Neural progenitor cell (in vitro differentiated cells): ENCODE measurements around the gene GABRD. TPM values are rescaled to one million over a fixed set of nuclear protein-coding genes. Genes with fewer than 3 reads are reported as not detected.
A peak's percentile ranks its signal among the peaks of the same experiment; 100 is the strongest.

ENCODE experiments used
- DNase-seq: peaks from one replicate; pipeline ENCODE4 v3.0.0-alpha.2; 2016; ENCODE audit warnings: low spot score
- H2AFZ ChIP-seq: fragments of 200-600 bp; sonication (generic); replicated peaks from 2 replicates; pipeline ENCODE4 v1.6.1; 2016; ENCODE audit warnings: antibody characterized with exemption
- H3F3A ChIP-seq: fragments of 200-600 bp; sonication (generic); 2 replicates; pipeline ENCODE4 v1.6.1; 2016; ENCODE audit warnings: antibody characterized with exemption, low read depth
- H3K27ac ChIP-seq: fragments of 200-600 bp; sonication (generic); 2 replicates; pipeline ENCODE4 v1.5.1; 2016; ENCODE audit warnings: mild to moderate bottlenecking
- H3K27me3 ChIP-seq: fragments of 200-600 bp; sonication (generic); 2 replicates; pipeline ENCODE4 v1.6.1; 2016; ENCODE audit warnings: mild to moderate bottlenecking, moderate library complexity
- H3K36me3 ChIP-seq: fragments of 200-600 bp; sonication (generic); 2 replicates; pipeline ENCODE4 v1.5.1; 2016
- H3K4me1 ChIP-seq: fragments of 200-600 bp; sonication (generic); 2 replicates; pipeline ENCODE4 v1.6.1; 2016; ENCODE audit warnings: mixed run types
- H3K4me2 ChIP-seq: fragments of 200-600 bp; sonication (generic); 2 replicates; pipeline ENCODE4 v1.6.1; 2016
- H3K4me3 ChIP-seq: fragments of 200-600 bp; sonication (generic); 2 replicates; pipeline ENCODE4 v1.5.1; 2016
- H3K79me2 ChIP-seq: fragments of 200-600 bp; sonication (generic); 2 replicates; pipeline ENCODE4 v1.6.1; 2016; ENCODE audit warnings: low read depth
- H3K9ac ChIP-seq: fragments of 200-600 bp; sonication (generic); 2 replicates; pipeline ENCODE4 v1.6.1; 2016
- H3K9me3 ChIP-seq: fragments of 200-600 bp; sonication (generic); 2 replicates; pipeline ENCODE4 v1.5.1; 2016; ENCODE audit warnings: low read depth
- H4K20me1 ChIP-seq: fragments of 200-600 bp; sonication (generic); 2 replicates; pipeline ENCODE4 v1.6.1; 2016; ENCODE audit warnings: low read depth
- H3K27ac Mint-ChIP-seq: 3 replicates; pipeline ENCODE4 v1.8.0; 2021; ENCODE audit warnings: mixed read lengths
- H3K27me3 Mint-ChIP-seq: 2 replicates; pipeline ENCODE4 v1.8.0; 2022; ENCODE audit warnings: low read depth, mild to moderate bottlenecking, inconsistent platforms, moderate library complexity, mixed read lengths; ENCODE audit not compliant: insufficient read depth
- H3K36me3 Mint-ChIP-seq: 3 replicates; pipeline ENCODE4 v1.8.0; 2021; ENCODE audit warnings: mixed read lengths
- H3K4me1 Mint-ChIP-seq: 3 replicates; pipeline ENCODE4 v1.8.0; 2021; ENCODE audit warnings: mixed read lengths
- H3K4me3 Mint-ChIP-seq: 3 replicates; pipeline ENCODE4 v1.8.0; 2021; ENCODE audit warnings: mild to moderate bottlenecking, moderate library complexity, mixed read lengths
- H3K9me3 Mint-ChIP-seq: 3 replicates; pipeline ENCODE4 v1.8.0; 2020; ENCODE audit warnings: mixed read lengths
- EZH2 ChIP-seq: fragments of 200-600 bp; sonication (generic); IDR thresholded peaks from 2 replicates; pipeline ENCODE4 v1.6.1; 2017; ENCODE audit warnings: antibody characterized with exemption, mild to moderate bottlenecking, moderate library complexity
- EZH2phosphoT487 ChIP-seq: fragments of 200-600 bp; sonication (generic); IDR thresholded peaks from 2 replicates; pipeline ENCODE4 v1.6.1; 2017; ENCODE audit warnings: antibody characterized with exemption
- total RNA-seq: library from RNA; depleted of rRNA; stranded (reverse); fragments of >200 nt; gene quantifications from 2 replicates; pipeline ENCODE4 v1.2.3, GENCODE V29; 2015; ENCODE audit warnings: low replicate concordance
- TF ChIP-seq, protein P1 (sequence below): fragments of 200-600 bp; sonication (generic); IDR thresholded peaks from 2 replicates; pipeline ENCODE4 v1.5.1; 2017; ENCODE audit warnings: antibody characterized with exemption, mild to moderate bottlenecking

The GABRD gene
- total RNA-seq, 1 donor from 2014 or later = 0.45 TPM

DNA sequence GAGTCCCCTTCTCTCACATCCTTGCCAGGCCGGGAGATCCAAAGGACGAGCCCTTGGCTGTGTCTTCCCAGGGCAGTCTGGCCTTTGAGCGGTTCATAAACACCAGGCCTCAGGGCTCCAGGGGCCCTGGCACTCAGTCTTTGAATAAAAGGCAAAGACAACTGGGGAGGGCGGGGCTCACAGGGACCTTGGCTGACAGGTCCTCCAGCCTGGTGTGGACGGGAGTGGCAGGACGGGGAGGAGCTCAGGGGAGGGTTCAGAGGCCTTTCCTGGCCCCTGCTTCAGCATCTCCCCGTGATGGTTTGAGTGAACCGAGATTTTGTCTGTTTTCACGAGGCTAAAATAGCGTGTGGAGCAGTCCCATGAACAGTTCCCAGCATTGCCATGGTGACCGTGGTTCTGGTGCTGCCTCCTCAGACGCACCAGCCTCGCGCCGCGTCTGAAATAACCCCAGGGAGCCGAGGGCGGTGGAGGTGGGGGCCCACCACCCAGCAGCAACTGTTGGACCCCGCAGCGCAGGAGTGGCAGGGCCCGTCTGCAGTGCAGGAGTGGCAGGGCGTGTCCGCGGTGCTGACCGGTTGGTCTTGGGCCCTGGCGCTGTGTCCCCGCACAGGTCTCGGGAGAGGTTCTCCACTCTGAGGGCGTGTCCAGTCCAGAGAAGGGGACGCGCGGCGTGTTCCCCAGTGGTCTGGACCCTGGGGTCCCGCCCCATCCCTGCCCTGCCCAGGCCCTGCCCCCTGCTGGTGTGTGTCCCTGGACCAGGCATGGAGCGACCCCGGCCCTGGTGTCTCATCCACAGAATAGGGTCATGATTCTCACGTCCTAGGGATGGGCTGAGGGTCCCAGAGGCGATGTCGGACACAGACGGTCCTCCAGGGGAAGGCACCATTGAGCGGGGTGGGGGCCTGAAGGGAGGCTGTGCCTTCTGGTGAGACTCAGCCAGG is 24.0 kb downstream of the GABRD start:
- Histone ChIP-seq H3K9me3 (no peaks in the 10 kb centered on the region), H3K27ac (no peak overlapping the region), H3K9ac (no peak overlapping the region), H3K4me3 (no peak overlapping the region), H3K27me3 (peaks cover 41% of the 10 kb centered on the region), H4K20me1 (no peaks in the 10 kb centered on the region), H3K4me1 (peaks cover 21% of the 10 kb centered on the region), H2AFZ (no peak overlapping the region), H3K4me2 (no peak overlapping the region), H3F3A (peaks cover 4% of the 10 kb centered on the region), H3K36me3 (no peaks in the 10 kb centered on the region), H3K79me2 (no peaks in the 10 kb centered on the region)
- Mint-ChIP-seq H3K4me1 (peaks cover 8% of the 10 kb centered on the region), H3K27ac (no peak overlapping the region), H3K27me3 (peaks cover 20% of the 10 kb centered on the region), H3K4me3 (no peak overlapping the region), H3K9me3 (peaks cover 3% of the 10 kb centered on the region), H3K36me3 (no peaks in the 10 kb centered on the region)
- DNase-seq = no peak
- TF ChIP-seq EZH2 (no peak), EZH2phosphoT487 (no peak)
- TF ChIP-seq, protein P1, sequence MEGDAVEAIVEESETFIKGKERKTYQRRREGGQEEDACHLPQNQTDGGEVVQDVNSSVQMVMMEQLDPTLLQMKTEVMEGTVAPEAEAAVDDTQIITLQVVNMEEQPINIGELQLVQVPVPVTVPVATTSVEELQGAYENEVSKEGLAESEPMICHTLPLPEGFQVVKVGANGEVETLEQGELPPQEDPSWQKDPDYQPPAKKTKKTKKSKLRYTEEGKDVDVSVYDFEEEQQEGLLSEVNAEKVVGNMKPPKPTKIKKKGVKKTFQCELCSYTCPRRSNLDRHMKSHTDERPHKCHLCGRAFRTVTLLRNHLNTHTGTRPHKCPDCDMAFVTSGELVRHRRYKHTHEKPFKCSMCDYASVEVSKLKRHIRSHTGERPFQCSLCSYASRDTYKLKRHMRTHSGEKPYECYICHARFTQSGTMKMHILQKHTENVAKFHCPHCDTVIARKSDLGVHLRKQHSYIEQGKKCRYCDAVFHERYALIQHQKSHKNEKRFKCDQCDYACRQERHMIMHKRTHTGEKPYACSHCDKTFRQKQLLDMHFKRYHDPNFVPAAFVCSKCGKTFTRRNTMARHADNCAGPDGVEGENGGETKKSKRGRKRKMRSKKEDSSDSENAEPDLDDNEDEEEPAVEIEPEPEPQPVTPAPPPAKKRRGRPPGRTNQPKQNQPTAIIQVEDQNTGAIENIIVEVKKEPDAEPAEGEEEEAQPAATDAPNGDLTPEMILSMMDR = no peak

DNA sequence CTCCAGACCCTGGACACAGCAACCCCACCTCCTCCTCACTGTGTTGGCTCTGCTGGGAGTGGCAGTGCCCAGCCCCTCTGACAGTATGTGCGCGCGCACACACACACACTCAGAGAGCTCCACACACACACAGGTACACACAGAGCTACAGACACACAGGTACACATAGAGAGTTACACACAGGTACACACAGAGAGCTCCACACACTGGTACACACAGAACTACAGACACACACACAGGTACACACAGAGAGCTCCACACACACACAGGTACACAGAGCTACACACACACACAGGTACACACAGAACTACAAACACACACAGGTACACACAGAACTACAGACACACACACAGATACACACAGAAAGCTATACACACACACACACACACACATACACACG is 24.7 kb downstream of the GABRD start:
- H3K27ac ChIP-seq = no peak overlapping the region
- peaks cover 49% of the 10 kb centered on the region for H3K27me3 ChIP-seq
- peaks cover 10% of the 10 kb centered on the region for H3F3A ChIP-seq
- peak overlapping the region; percentile 46 for H3K4me3 Mint-ChIP-seq
- H3K9me3 Mint-ChIP-seq = peaks cover 3% of the 10 kb centered on the region
- TF ChIP-seq EZH2phosphoT487 (no peak), EZH2 (no peak)
- TF ChIP-seq, protein P1 = no peak
- H3K9me3 ChIP-seq = no peaks in the 10 kb centered on the region
- peaks cover 27% of the 10 kb centered on the region for H3K27me3 Mint-ChIP-seq
- H3K4me2 ChIP-seq = no peak overlapping the region
- H3K27ac Mint-ChIP-seq = peak overlapping the region; percentile 47
- H3K4me1 ChIP-seq = peaks cover 21% of the 10 kb centered on the region
- no peak overlapping the region for H2AFZ ChIP-seq
- no peak for DNase-seq
- no peaks in the 10 kb centered on the region for H3K79me2 ChIP-seq
- H3K4me1 Mint-ChIP-seq = peaks cover 8% of the 10 kb centered on the region
- no peaks in the 10 kb centered on the region for H4K20me1 ChIP-seq
- H3K4me3 ChIP-seq = no peak overlapping the region
- no peak overlapping the region for H3K9ac ChIP-seq
- H3K36me3 Mint-ChIP-seq = no peaks in the 10 kb centered on the region
- no peaks in the 10 kb centered on the region for H3K36me3 ChIP-seq

DNA sequence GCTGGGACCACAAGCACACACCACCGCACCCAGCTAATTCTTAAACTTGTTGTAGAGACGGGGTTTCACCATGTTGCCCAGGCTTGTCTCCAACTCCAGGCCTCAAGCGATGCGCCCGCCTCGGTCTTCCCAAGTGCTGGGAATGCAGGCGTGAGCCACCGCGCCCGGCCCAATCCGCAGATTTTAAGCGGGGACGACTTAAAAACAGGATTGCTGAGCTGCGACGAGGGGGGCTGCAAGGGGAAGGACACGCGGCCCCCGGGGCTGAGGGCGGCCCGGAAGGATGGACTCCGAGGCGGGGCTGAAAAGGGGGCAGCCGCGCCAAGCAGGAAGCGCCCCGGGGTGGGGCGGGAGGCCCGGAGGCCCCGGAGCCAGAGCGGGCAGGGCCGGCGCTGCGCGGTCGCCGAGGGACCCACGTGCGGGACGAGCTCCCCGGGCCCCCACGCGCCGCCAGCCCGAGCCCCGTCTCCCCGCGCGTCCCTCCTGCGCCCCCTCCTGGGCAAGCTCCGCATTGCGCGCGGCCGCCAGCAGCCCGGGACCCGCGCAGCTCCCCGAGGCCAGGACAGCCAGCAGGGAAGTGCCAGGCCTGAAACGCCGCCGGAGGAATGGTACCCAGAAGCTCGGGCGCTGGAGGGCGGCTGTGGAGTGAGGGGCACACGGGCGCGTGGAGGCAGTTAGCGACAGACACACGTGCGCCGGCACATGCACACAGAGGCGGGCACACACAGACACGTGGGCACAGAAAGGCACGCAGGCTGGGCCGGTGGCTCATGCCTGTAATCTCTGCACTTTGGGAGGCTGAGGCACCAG is 25.6 kb downstream of the GABRD start:
- H3K27ac Mint-ChIP-seq = no peak overlapping the region
- H4K20me1 ChIP-seq = no peaks in the 10 kb centered on the region
- peaks cover 18% of the 10 kb centered on the region for H3F3A ChIP-seq
- no peak overlapping the region for H3K9ac ChIP-seq
- peaks cover 52% of the 10 kb centered on the region for H3K27me3 ChIP-seq
- H3K27ac ChIP-seq = no peak overlapping the region
- peaks cover 33% of the 10 kb centered on the region for H3K27me3 Mint-ChIP-seq
- H3K9me3 ChIP-seq = no peaks in the 10 kb centered on the region
- H3K4me3 ChIP-seq = peak overlapping the region; percentile 30
- no peaks in the 10 kb centered on the region for H3K36me3 Mint-ChIP-seq
- no peak overlapping the region for H3K4me3 Mint-ChIP-seq
- H3K4me1 Mint-ChIP-seq = peaks cover 14% of the 10 kb centered on the region
- DNase-seq = peak; percentile 82
- H3K4me2 ChIP-seq = peak overlapping the region; percentile 72
- peaks cover under 1% of the 10 kb centered on the region for H3K9me3 Mint-ChIP-seq
- H3K4me1 ChIP-seq = peaks cover 21% of the 10 kb centered on the region
- H3K36me3 ChIP-seq = no peaks in the 10 kb centered on the region
- TF ChIP-seq, protein P1 = peak; percentile 77
- no peak for TF ChIP-seq EZH2phosphoT487
- peak overlapping the region; percentile 92 for H2AFZ ChIP-seq
- H3K79me2 ChIP-seq = no peaks in the 10 kb centered on the region
